K562 (cell line): ENCODE measurements around the gene KRTAP10-11. TPM values are rescaled to one million over a fixed set of nuclear protein-coding genes. Genes with fewer than 3 reads are reported as not detected.
A peak's percentile ranks its signal among the peaks of the same experiment; 100 is the strongest.

Experiments used
- ATAC-seq: fragments of 200-7000 bp; cut with Tn5 transposase; 3 replicates; pipeline ENCODE4 v1.9.1; 2020; ENCODE audit warnings: moderate library complexity
- BruUV-seq: library from RNA; stranded (reverse); fragments of 400-500 nt; replicated peaks from 2 replicates; lab custom pipeline; 2021; lab: Mats Ljungman, UMichigan
- CTCF ChIA-PET: fragments of 300-600 bp; formaldehyde crosslinking; extraction: SDS; loops from one replicate; lab custom pipeline; 2021; ENCODE audit warnings: low intra/inter-chr PET ratio; lab: Yijun Ruan, JAX
- POLR2A ChIA-PET: fragments of 300-600, 350-650 bp; sonication (Branson Sonifier 250); formaldehyde crosslinking; extraction: SDS; loops from one replicate; lab custom pipeline; 2021; ENCODE audit warnings: antibody characterized with exemption, inconsistent platforms; lab: Yijun Ruan, JAX
- DNase-seq, 4 experiments: peaks; one replicate each; pipeline versions ENCODE4 v3.0.0 to v3.0.0-alpha.2; 2011 to 2018; ENCODE audit warnings: low spot score in 3 of 4, mixed read lengths in 3 of 4; ENCODE audit errors: extremely low read depth in 1 of 4
- FAIRE-seq: peaks from 2 replicates; lab custom pipeline; 2011; peaks lifted over from hg19 to GRCh38; lab: Jason Lieb, UNC
- H2AFZ ChIP-seq: 2 replicates; pipeline ENCODE4 v1.6.0; 2011; ENCODE audit warnings: low read depth, low read length, control low read depth, inconsistent platforms
- H3K27ac ChIP-seq: fragments of 200-600 bp; 3 replicates; pipeline ENCODE4 v1.8.0; 2011; ENCODE audit warnings: low read depth, mild to moderate bottlenecking, control low read depth, inconsistent platforms, low read length, moderate library complexity, mixed read lengths; ENCODE audit errors: extremely low read depth
- H3K27me3 ChIP-seq, 2 experiments: fragments of 300-600 bp in 1 of 2; 2 replicates in 1 of 2; 3 replicates in 1 of 2; pipeline versions ENCODE4 v1.6.0 to v1.8.0; 2011; ENCODE audit warnings: inconsistent platforms in 2 of 2, low read length in 2 of 2, mild to moderate bottlenecking in 1 of 2, mixed read lengths in 1 of 2, moderate library complexity in 1 of 2; ENCODE audit not compliant: control insufficient read depth in 2 of 2, insufficient read depth in 2 of 2
- H3K36me3 ChIP-seq: fragments of 300-600 bp; 3 replicates; pipeline ENCODE4 v1.8.0; 2011; ENCODE audit warnings: mild to moderate bottlenecking, low read length, inconsistent platforms; ENCODE audit not compliant: control insufficient read depth, insufficient read depth
- H3K4me1 ChIP-seq, 2 experiments: fragments of 200-600 bp in 1 of 2; replicated peaks in 1 of 2; 2 replicates in 1 of 2; 3 replicates in 1 of 2; pipeline versions ENCODE4 v1.5.1 to v1.8.0; 2011; ENCODE audit warnings: inconsistent platforms in 2 of 2, low read length in 2 of 2, mild to moderate bottlenecking in 1 of 2, mixed read lengths in 1 of 2, moderate library complexity in 1 of 2; ENCODE audit not compliant: control insufficient read depth in 2 of 2, insufficient read depth in 2 of 2
- H3K4me2 ChIP-seq: 2 replicates; pipeline ENCODE4 v1.6.1; 2011; ENCODE audit warnings: low read length, control low read depth, inconsistent platforms, mixed read lengths; ENCODE audit not compliant: insufficient read depth
- H3K4me3 ChIP-seq: fragments of 200-600 bp; sonication (generic), shearing (Covaris generic); 2 replicates; pipeline ENCODE4 v1.5.1; 2016; ENCODE audit warnings: control low read depth, inconsistent platforms
- H3K79me2 ChIP-seq: fragments of 200-600 bp; 3 replicates; pipeline ENCODE4 v1.8.0; 2011; ENCODE audit warnings: low read length, inconsistent platforms; ENCODE audit not compliant: control insufficient read depth, insufficient read depth
- H3K9ac ChIP-seq, 2 experiments: 2 replicates each; pipeline versions ENCODE4 v1.6.0 to v1.6.1; 2011; ENCODE audit warnings: low read depth in 2 of 2, low read length in 2 of 2, control low read depth in 1 of 2, inconsistent platforms in 1 of 2, mild to moderate bottlenecking in 1 of 2, mixed read lengths in 1 of 2; ENCODE audit not compliant: insufficient read depth in 1 of 2
- H3K9me1 ChIP-seq: one replicate; pipeline ENCODE4 v1.6.0; 2011; ENCODE audit warnings: inconsistent platforms, mild to moderate bottlenecking, low read length, moderate library complexity; ENCODE audit not compliant: control insufficient read depth, insufficient read depth
- H3K9me3 ChIP-seq: replicated peaks from 2 replicates; pipeline ENCODE4 v1.5.1; 2011; ENCODE audit warnings: low read depth, low read length, inconsistent platforms; ENCODE audit not compliant: control insufficient read depth, insufficient read depth
- H4K20me1 ChIP-seq: replicated peaks from 2 replicates; pipeline ENCODE4 v1.6.1; 2011; ENCODE audit warnings: low read length, inconsistent platforms, mixed read lengths; ENCODE audit not compliant: control insufficient read depth, insufficient read depth
- CBX3 ChIP-seq, 2 experiments: IDR thresholded peaks; 1 replicate in 1 of 2; 2 replicates in 1 of 2; pipeline ENCODE4 v1.6.1; 2012; ENCODE audit warnings: inconsistent platforms in 2 of 2, low read length in 2 of 2, borderline replicate concordance in 1 of 2, control low read depth in 1 of 2
- HEY1 ChIP-seq: fragments of 250-450 bp; sonication (Bioruptor Pico); IDR thresholded peaks from 2 replicates; pipeline ENCODE4 v1.5.0; 2020; ENCODE audit warnings: mild to moderate bottlenecking, moderate library complexity, borderline replicate concordance
- HLTF ChIP-seq: fragments of 450-650 bp; IDR thresholded peaks from 2 replicates; pipeline ENCODE4 v1.6.1; 2016
- MAFK ChIP-seq: IDR thresholded peaks from 2 replicates; pipeline ENCODE4 v1.6.1; 2011; ENCODE audit warnings: low read length, improper control_type of control experiment
- SP2 ChIP-seq: IDR thresholded peaks from 2 replicates; pipeline ENCODE4 v1.6.1; 2011; ENCODE audit warnings: mild to moderate bottlenecking, low read depth, low read length, moderate library complexity; ENCODE audit not compliant: poor library complexity, severe bottlenecking; ENCODE audit errors: extremely low read depth
- TEAD2 ChIP-seq: fragments of 450-650 bp; IDR thresholded peaks from 2 replicates; pipeline ENCODE4 v1.6.1; 2016; ENCODE audit warnings: missing genetic modification characterization, control low read depth, missing compliant biosample characterization
- TRIM24 ChIP-seq, 2 experiments: fragments of 450-650 bp; IDR thresholded peaks; 2 replicates each; pipeline ENCODE4 v1.6.1; 2016
- TRIM28 ChIP-seq: fragments of 450-650 bp; IDR thresholded peaks from 2 replicates; pipeline ENCODE4 v1.6.1; 2017
- ZEB2 ChIP-seq: fragments of 450-650 bp; IDR thresholded peaks from 2 replicates; pipeline ENCODE4 v1.6.1; 2016
- ZNF280A ChIP-seq: fragments of 450-650 bp; IDR thresholded peaks from 2 replicates; pipeline ENCODE4 v1.6.1; 2018; ENCODE audit warnings: mild to moderate bottlenecking, low read depth; ENCODE audit not compliant: partially characterized antibody
- ZNF583 ChIP-seq: fragments of 250-450 bp; sonication (Bioruptor Pico); IDR thresholded peaks from 2 replicates; pipeline ENCODE4 v1.4.0; 2020
- WGBS: fragments of 100-300 bp; shearing (Covaris generic); methylation state at CpG from one replicate; pipeline ENCODE4 v1.1.6; 2016; ENCODE audit warnings: low coverage, mixed read lengths; ENCODE audit not compliant: insufficient coverage; ENCODE audit errors: missing lambda C conversion rate; 5-methylcytosine and 5-hydroxymethylcytosine counted together
- in situ Hi-C: fragments of 300-500 bp; cut with MboI; formaldehyde crosslinking; loops from 4 replicates; pipeline ENCODE4 v1.15.0; 2018; ENCODE audit warnings: inconsistent platforms, mixed read lengths
- intact Hi-C: fragments of 100-400 bp; cut with micrococcal nuclease; formaldehyde crosslinking; loops from 2 replicates; pipeline ENCODE4 v1.14.2; 2022
- polyA plus RNA-seq, 8 experiments: library from polyadenylated mRNA; depleted of rRNA in 4 of 8; stranded (reverse) in 5 of 8; unstranded in 3 of 8; fragments of >200 nt; fragmentation: Nextera tagmentation in 2 of 8; fragmentation: Illumina TruSeq in 1 of 8; extraction: Ambion mirVana in 2 of 8; extraction: Trizol in 1 of 8; gene quantifications; 2 replicates each; pipeline versions ENCODE4 v1.2.1 to v1.2.3, GENCODE V29; 2011 to 2014; ENCODE audit warnings: inconsistent platforms in 1 of 8, missing spikeins in 1 of 8
- total RNA-seq, 7 experiments: library from RNA; depleted of rRNA in 6 of 7; stranded (reverse); fragments of >200 nt in 6 of 7; fragmentation: Illumina TruSeq in 2 of 7; extraction: Trizol in 2 of 7; gene quantifications; 2 replicates each; pipeline versions ENCODE4 v1.2.1 to v1.2.3, GENCODE V29; 2011 to 2021; ENCODE audit warnings: low replicate concordance in 1 of 7

Gene KRTAP10-11
- total and polyA plus RNA-seq, 9 of the 15 experiments (the other 6 are each of a cell fraction or from before 2014, with no cell fraction given), result not detected

GRCh38 chr21:44671911-44672310, 25.7 kb downstream of the KRTAP10-11 start:
- DNase-seq (no peak), FAIRE-seq (no peak), ATAC-seq (no peak)
- Histone ChIP-seq H3K4me1 (no peaks in the 10 kb centered on the region), H3K79me2 (no peaks in the 10 kb centered on the region), H3K9me1 (no peaks in the 10 kb centered on the region), H2AFZ (no peak overlapping the region), H3K9ac (no peak overlapping the region), H3K27ac (no peak overlapping the region), H3K4me2 (no peak overlapping the region), H4K20me1 (no peaks in the 10 kb centered on the region), H3K36me3 (no peaks in the 10 kb centered on the region), H3K27me3 (peaks cover 4 to 5% of the 10 kb centered on the region in 2 experiments; a peak in 4 of 5 replicates), H3K4me3 (no peak overlapping the region), H3K9me3 (peaks cover 4% of the 10 kb centered on the region)
- BruUV-seq, result no TSS peak
- in situ Hi-C loops (no loop called here), intact Hi-C loops (no loop called here)
- TF ChIP-seq CBX3 (IDR thresholded peaks at IDR 0.05; ENCODE audit: borderline replicate concordance in 1 of 2, low read length in 2 of 2) (0 out of 3 replicates have a peak, but pooled peaks of 1 of the 2 experiments have one; percentile 32), TEAD2 (no peak), ZNF583 (CRISPR knock-in tag) (peak; percentile 95; the same call in 1 of the 2 replicates), ZEB2 (peak; percentile 36; the same call in 1 of the 2 replicates), TRIM28 (peak; percentile 86), ZNF280A (peak; percentile 63), MAFK (no peak), HLTF (0 out of 2 replicates have a peak, but pooled peaks have one; percentile 45), TRIM24 (IDR thresholded peaks at IDR 0.05) (0 out of 4 replicates have a peak, but pooled peaks of 1 of the 2 experiments have one; percentile 23), HEY1 (CRISPR knock-in tag) (no peak), SP2 (no peak)
- ChIA-PET POLR2A (interaction anchor here (0.6 kb wide), 1 partner anchor 150 kb away, joined by 3 read pairs; no protein-coding TSS in a partner anchor), CTCF (no interaction called here)
- WGBS, result 0% methylated on average over 1 of the region's 1 CpG
